ENCODE results near the gene TTC32.
"Not testable (repeated sequence)": the region's sequence is repeated elsewhere in the genome, so short reads cannot be mapped to it uniquely, and the experiment has no call there.

TTC32 gene

GRCh38 chr2:19901442-19902215 lies at the start of gene TTC32:
TSS of gene TTC32 (minus strand) at chr2:19901983. CDS start at chr2:19901854, 129 bp downstream.
- DNase-seq = peak; percentile 92

- DNase-seq = no peak
These were observed 47.3 kb upstream of the TTC32 start for GRCh38 chr2:19949071-19949470.

GRCh38 chr2:19947184-19947940 lies 45.6 kb upstream of the TTC32 start:
- no peak for DNase-seq

- no peak for DNase-seq
These were observed 42.5 kb upstream of the TTC32 start for GRCh38 chr2:19944205-19944845.

GRCh38 chr2:19943189-19943588 lies 41.4 kb upstream of the TTC32 start:
- no peak for DNase-seq

GRCh38 chr2:19942199-19942598 lies 40.4 kb upstream of the TTC32 start:
- no peak for DNase-seq

- no peak for DNase-seq
These were observed 35.2 kb upstream of the TTC32 start for GRCh38 chr2:19937004-19937403.

GRCh38 chr2:19936203-19936602 lies 34.4 kb upstream of the TTC32 start:
- DNase-seq = no peak

- no peak for DNase-seq
These were observed 31.7 kb upstream of the TTC32 start for GRCh38 chr2:19933351-19933981.

GRCh38 chr2:19932928-19933327 lies 31.1 kb upstream of the TTC32 start:
- no peak for DNase-seq

- no peak for DNase-seq
These were observed 27.4 kb upstream of the TTC32 start for GRCh38 chr2:19929226-19929625.

GRCh38 chr2:19927816-19928215 lies 26.0 kb upstream of the TTC32 start:
- DNase-seq = not testable (repeated sequence)

- DNase-seq = not testable (repeated sequence)
These were observed 22.7 kb upstream of the TTC32 start for GRCh38 chr2:19924526-19924925.

GRCh38 chr2:19922188-19922587 lies 20.4 kb upstream of the TTC32 start:
- DNase-seq = not testable (repeated sequence)

- no peak for DNase-seq
These were observed 14.7 kb upstream of the TTC32 start for GRCh38 chr2:19916385-19916950.

GRCh38 chr2:19914266-19914975 lies 12.6 kb upstream of the TTC32 start:
- DNase-seq = no peak

- no peak for DNase-seq
These were observed 10.2 kb upstream of the TTC32 start for GRCh38 chr2:19911808-19912509.

GRCh38 chr2:19902216-19902740 lies 495 bp upstream of the TTC32 start:
- no peak for DNase-seq

- no peak for DNase-seq
These were observed 797 bp downstream of the TTC32 start for GRCh38 chr2:19900931-19901441.

- DNase-seq = no peak
These were observed 1.5 kb downstream of the TTC32 start for GRCh38 chr2:19899985-19900930.

All from CD4-positive, alpha-beta T cell treated with Interferon gamma for 1 hour (primary cell).